Testis (tissue), 3 donors: Measurements from ENCODE around the gene SLC3A2. TPM values are rescaled to one million over a fixed set of nuclear protein-coding genes. Genes with fewer than 3 reads are reported as not detected.

ENCODE experiments used
- DNase-seq: peaks from one replicate; pipeline ENCODE4 v3.0.0-alpha.2; 2019
- H3K27ac ChIP-seq, 2 donors: fragments of 200-600 bp; sonication (generic); one replicate each; pipeline ENCODE4 v1.5.1; 2019
- H3K27me3 ChIP-seq: fragments of 200-600 bp; sonication (generic); one replicate; pipeline ENCODE4 v1.5.1; 2019
- H3K36me3 ChIP-seq: fragments of 200-600 bp; sonication (generic); one replicate; pipeline ENCODE4 v1.5.1; 2017; ENCODE audit warnings: low read depth; ENCODE audit errors: missing control alignments
- H3K4me1 ChIP-seq: fragments of 200-600 bp; sonication (generic); one replicate; pipeline ENCODE4 v1.5.1; 2019
- H3K4me3 ChIP-seq, 2 donors: fragments of 200-600 bp; sonication (generic); one replicate each; pipeline ENCODE4 v1.5.1; 2017 to 2019
- H3K9me3 ChIP-seq: fragments of 200-600 bp; sonication (generic); one replicate; pipeline ENCODE4 v1.5.1; 2017
- CTCF ChIP-seq, 3 experiments: fragments of 450-650 bp in 2 of 3; fragments of 200-600 bp in 1 of 3; sonication (generic) in 1 of 3; IDR thresholded peaks; one replicate each; pipeline ENCODE4 v1.5.1; 2016 to 2019; ENCODE audit warnings: antibody characterized with exemption in 3 of 3, mild to moderate bottlenecking in 2 of 3, moderate library complexity in 1 of 3
- POLR2A ChIP-seq: fragments of 450-650 bp; IDR thresholded peaks from one replicate; pipeline ENCODE4 v1.6.1; 2017; ENCODE audit warnings: antibody characterized with exemption, mild to moderate bottlenecking, moderate library complexity
- WGBS, 2 donors: methylation state at CpG; one replicate each; pipeline ENCODE4 v1.1.5; 2018; 5-methylcytosine and 5-hydroxymethylcytosine counted together
- intact Hi-C: fragments of 100-400 bp; cut with DNase I; formaldehyde crosslinking; loops from one replicate; pipeline ENCODE4 v1.15.1; 2023; ENCODE audit warnings: low total_unique reads
- polyA plus RNA-seq: library from polyadenylated mRNA; stranded (reverse); fragments of 350-450 nt; fragmentation: Illumina TruSeq; extraction: RNeasy Lipid Tissue Mini Kit (QIAGEN cat#74804); gene quantifications from one replicate; pipeline ENCODE4 v1.2.3, GENCODE V29; 2014; ENCODE audit warnings: low read depth, low replicate concordance; ENCODE audit not compliant: insufficient read depth
- total RNA-seq, 2 donors: library from RNA; depleted of rRNA; stranded (reverse); fragments of >200 nt; gene quantifications; one replicate each; pipeline ENCODE4 v1.2.3, GENCODE V29; 2016

Gene SLC3A2
- total and polyA plus RNA-seq, 3 donors from 2014 or later: 166 to 271 (median 227) TPM

- peaks cover 17% of the 10 kb centered on the region for H3K4me1 ChIP-seq
- DNase-seq: no peak
- intact Hi-C loops: no loop called here
- no peak overlapping the region for H3K4me3 ChIP-seq
- TF ChIP-seq CTCF (IDR thresholded peaks at IDR 0.05) (no peak), POLR2A (no peak)
- no peaks in the 10 kb centered on the region for H3K9me3 ChIP-seq
- H3K27me3 ChIP-seq: no peaks in the 10 kb centered on the region
- H3K27ac ChIP-seq: no peak overlapping the region
- H3K36me3 ChIP-seq: no peaks in the 10 kb centered on the region
- WGBS, 2 donors: 76 to 78% methylated on average over 8 to 11 of the region's 11 CpGs
Observed at GRCh38 chr11:62919898-62920640, 39.4 kb downstream of the SLC3A2 start.

GRCh38 chr11:62921201-62921572 lies 40.5 kb downstream of the SLC3A2 start, which contains the start of gene CHRM1:
Gene CHRM1, minus strand, starts transcription at chr11:62921363. Its CDS starts 10,263 bp downstream, at chr11:62911100.
- DNase-seq: no peak
- Histone ChIP-seq H3K4me1 (peaks cover 17% of the 10 kb centered on the region), H3K27ac (no peak within 1 kb of the TSS)

GRCh38 chr11:62921573-62922188 lies 41.0 kb downstream of the SLC3A2 start:
- intact Hi-C loops: no loop called here
- Histone ChIP-seq H3K4me3 (no peak overlapping the region), H3K27me3 (no peaks in the 10 kb centered on the region), H3K36me3 (no peaks in the 10 kb centered on the region), H3K9me3 (no peaks in the 10 kb centered on the region), H3K27ac (no peak overlapping the region), H3K4me1 (peaks cover 18% of the 10 kb centered on the region)
- TF ChIP-seq CTCF (IDR thresholded peaks at IDR 0.05) (no peak), POLR2A (no peak)
- 42 to 50% methylated on average over 17 to 19 of the region's 19 CpGs for WGBS, 2 donors
- no peak for DNase-seq

More at GRCh38 chr11:62921201-62921572, 40.5 kb downstream of the SLC3A2 start, which contains the start of gene CHRM1:
- Histone ChIP-seq H3K27me3 (no peaks in the 10 kb centered on the region), H3K9me3 (no peaks in the 10 kb centered on the region), H3K4me3 (no peak within 1 kb of the TSS), H3K36me3 (no peaks in the 10 kb centered on the region)
- intact Hi-C loops: no loop called here
- no peak for TF ChIP-seq CTCF (IDR thresholded peaks at IDR 0.05)
- TF ChIP-seq POLR2A: no peak
- 39 to 48% methylated on average over 3 to 9 of the region's 9 CpGs for WGBS, 2 donors

GRCh38 chr11:62922189-62922589 lies 41.5 kb downstream of the SLC3A2 start:
- no peak for DNase-seq
- intact Hi-C loops: no loop called here
- Histone ChIP-seq H3K27ac (no peak overlapping the region), H3K36me3 (no peaks in the 10 kb centered on the region), H3K9me3 (no peaks in the 10 kb centered on the region), H3K4me1 (peaks cover 22% of the 10 kb centered on the region), H3K4me3 (no peak overlapping the region), H3K27me3 (no peaks in the 10 kb centered on the region)
- 38 to 54% methylated on average over 1 to 4 of the region's 4 CpGs for WGBS, 2 donors
- TF ChIP-seq POLR2A: no peak
- TF ChIP-seq CTCF (IDR thresholded peaks at IDR 0.05): no peak
